ENCODE measurements around the gene FBXW10B.
"Not testable (repeated sequence)": the region's sequence is repeated elsewhere in the genome, so short reads cannot be mapped to it uniquely, and the experiment has no call there.

GRCh38 chr17:15574660-15575059 is 44.8 kb downstream of the FBXW10B start:
- TF ChIP-seq, protein P1, sequence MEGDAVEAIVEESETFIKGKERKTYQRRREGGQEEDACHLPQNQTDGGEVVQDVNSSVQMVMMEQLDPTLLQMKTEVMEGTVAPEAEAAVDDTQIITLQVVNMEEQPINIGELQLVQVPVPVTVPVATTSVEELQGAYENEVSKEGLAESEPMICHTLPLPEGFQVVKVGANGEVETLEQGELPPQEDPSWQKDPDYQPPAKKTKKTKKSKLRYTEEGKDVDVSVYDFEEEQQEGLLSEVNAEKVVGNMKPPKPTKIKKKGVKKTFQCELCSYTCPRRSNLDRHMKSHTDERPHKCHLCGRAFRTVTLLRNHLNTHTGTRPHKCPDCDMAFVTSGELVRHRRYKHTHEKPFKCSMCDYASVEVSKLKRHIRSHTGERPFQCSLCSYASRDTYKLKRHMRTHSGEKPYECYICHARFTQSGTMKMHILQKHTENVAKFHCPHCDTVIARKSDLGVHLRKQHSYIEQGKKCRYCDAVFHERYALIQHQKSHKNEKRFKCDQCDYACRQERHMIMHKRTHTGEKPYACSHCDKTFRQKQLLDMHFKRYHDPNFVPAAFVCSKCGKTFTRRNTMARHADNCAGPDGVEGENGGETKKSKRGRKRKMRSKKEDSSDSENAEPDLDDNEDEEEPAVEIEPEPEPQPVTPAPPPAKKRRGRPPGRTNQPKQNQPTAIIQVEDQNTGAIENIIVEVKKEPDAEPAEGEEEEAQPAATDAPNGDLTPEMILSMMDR (IDR thresholded peaks at IDR 0.05) = not testable (repeated sequence)
- TF ChIP-seq ZFX (IDR thresholded peaks at IDR 0.05; ENCODE audit: borderline replicate concordance) = not testable (repeated sequence)

All from 22Rv1 (cell line).